Endothelial cell of umbilical vein (primary cell): ENCODE results near the gene NECAB2.

Experiments
- EZH2 ChIP-seq: IDR thresholded peaks from 2 replicates; pipeline ENCODE4 v1.6.1; 2012; ENCODE audit warnings: borderline replicate concordance, low read depth, mild to moderate bottlenecking, moderate library complexity, low read length, inconsistent platforms; ENCODE audit not compliant: severe bottlenecking
- FOS ChIP-seq: IDR thresholded peaks from 2 replicates; pipeline ENCODE4 v1.6.1; 2011; ENCODE audit warnings: mild to moderate bottlenecking, low read length, moderate library complexity, borderline replicate concordance; ENCODE audit not compliant: insufficient read depth
- GATA2 ChIP-seq: IDR thresholded peaks from 2 replicates; pipeline ENCODE4 v1.7.0; 2011; ENCODE audit warnings: low read depth, mild to moderate bottlenecking, moderate library complexity, mixed read lengths, low read length; ENCODE audit not compliant: insufficient read length, insufficient read depth
- POLR2A ChIP-seq: IDR thresholded peaks from 2 replicates; pipeline ENCODE4 v1.6.1; 2012; ENCODE audit warnings: low read depth, mild to moderate bottlenecking, control low read depth, low read length
- POLR2AphosphoS5 ChIP-seq: IDR thresholded peaks from 2 replicates; pipeline ENCODE4 v1.6.1; 2012; ENCODE audit warnings: low read depth, mild to moderate bottlenecking, control low read depth, low read length, moderate library complexity; ENCODE audit not compliant: insufficient read depth
- TF ChIP-seq, protein P1 (sequence below), 2 donors: IDR thresholded peaks; 1 replicate in 1 of 2; 2 replicates in 1 of 2; pipeline ENCODE4 v1.5.1; 2011; ENCODE audit warnings: low read length in 2 of 2, mild to moderate bottlenecking in 2 of 2, moderate library complexity in 2 of 2, control low read depth in 1 of 2, inconsistent platforms in 1 of 2, low read depth in 1 of 2; ENCODE audit not compliant: insufficient read depth in 1 of 2; ENCODE audit errors: extremely low read depth in 1 of 2
- TF ChIP-seq, protein P2 (sequence below): IDR thresholded peaks from 2 replicates; pipeline ENCODE4 v1.6.1; 2011; ENCODE audit not compliant: insufficient read depth, insufficient read length

DNA sequence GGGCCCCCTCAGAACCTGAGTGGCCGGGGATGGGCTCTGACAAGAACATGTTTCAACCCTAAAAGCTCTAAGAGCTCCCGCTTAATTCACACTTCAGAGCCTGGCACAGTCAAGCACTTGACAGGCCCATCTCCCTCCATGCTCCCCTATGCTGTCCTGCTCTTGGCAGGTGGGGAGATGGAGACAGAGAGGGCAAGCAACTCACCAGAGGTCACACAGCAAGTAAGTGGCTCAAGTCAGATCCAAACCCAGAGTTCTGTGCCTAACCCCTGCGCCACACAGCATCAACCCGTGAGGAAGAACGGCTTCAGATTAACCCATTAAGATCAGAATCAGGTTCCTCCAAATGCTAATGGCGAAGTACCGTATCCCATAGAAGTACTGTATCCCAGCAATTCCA, 36.4 kb downstream of the NECAB2 start:
- TF ChIP-seq, protein P1, sequence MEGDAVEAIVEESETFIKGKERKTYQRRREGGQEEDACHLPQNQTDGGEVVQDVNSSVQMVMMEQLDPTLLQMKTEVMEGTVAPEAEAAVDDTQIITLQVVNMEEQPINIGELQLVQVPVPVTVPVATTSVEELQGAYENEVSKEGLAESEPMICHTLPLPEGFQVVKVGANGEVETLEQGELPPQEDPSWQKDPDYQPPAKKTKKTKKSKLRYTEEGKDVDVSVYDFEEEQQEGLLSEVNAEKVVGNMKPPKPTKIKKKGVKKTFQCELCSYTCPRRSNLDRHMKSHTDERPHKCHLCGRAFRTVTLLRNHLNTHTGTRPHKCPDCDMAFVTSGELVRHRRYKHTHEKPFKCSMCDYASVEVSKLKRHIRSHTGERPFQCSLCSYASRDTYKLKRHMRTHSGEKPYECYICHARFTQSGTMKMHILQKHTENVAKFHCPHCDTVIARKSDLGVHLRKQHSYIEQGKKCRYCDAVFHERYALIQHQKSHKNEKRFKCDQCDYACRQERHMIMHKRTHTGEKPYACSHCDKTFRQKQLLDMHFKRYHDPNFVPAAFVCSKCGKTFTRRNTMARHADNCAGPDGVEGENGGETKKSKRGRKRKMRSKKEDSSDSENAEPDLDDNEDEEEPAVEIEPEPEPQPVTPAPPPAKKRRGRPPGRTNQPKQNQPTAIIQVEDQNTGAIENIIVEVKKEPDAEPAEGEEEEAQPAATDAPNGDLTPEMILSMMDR (IDR thresholded peaks at IDR 0.05; ENCODE audit: extremely low read depth in 1 of 2, insufficient read depth in 1 of 2, low read depth in 1 of 2, low read length in 2 of 2), result no peak
- TF ChIP-seq POLR2A (no peak), POLR2AphosphoS5 (no peak), EZH2 (no peak), FOS (no peak), GATA2 (no peak)
- TF ChIP-seq, protein P2, sequence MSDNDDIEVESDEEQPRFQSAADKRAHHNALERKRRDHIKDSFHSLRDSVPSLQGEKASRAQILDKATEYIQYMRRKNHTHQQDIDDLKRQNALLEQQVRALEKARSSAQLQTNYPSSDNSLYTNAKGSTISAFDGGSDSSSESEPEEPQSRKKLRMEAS, result no peak
